Pancreas (tissue), 10 donors: ENCODE measurements around the gene SEL1L2. TPM values are rescaled to one million over a fixed set of nuclear protein-coding genes. Genes with fewer than 3 reads are reported as not detected.
A peak's percentile ranks its signal among the peaks of the same experiment; 100 is the strongest.

Experiments
- ATAC-seq, 4 donors: fragments of 200-7000 bp; cut with Tn5 transposase; one replicate each; pipeline versions ENCODE4 v1.8.0 to v1.9.1; 2020; ENCODE audit warnings: mild to moderate bottlenecking in 4 of 4, moderate library complexity in 4 of 4
- DNase-seq, 6 donors: peaks; one replicate each; pipeline ENCODE4 v3.0.0-alpha.2; 2020
- FAIRE-seq: peaks from 2 replicates; lab custom pipeline; 2012; peaks lifted over from hg19 to GRCh38; lab: Jason Lieb, UNC
- H3K27ac ChIP-seq, 4 donors: fragments of 200-600 bp; sonication (generic); 1 replicate in 3 of 4; 2 replicates in 1 of 4; pipeline versions ENCODE4 v1.5.0 to v1.8.0; 2020
- H3K27me3 ChIP-seq, 4 donors: fragments of 200-600 bp; one replicate each; pipeline ENCODE4 v1.8.0; 2021
- H3K36me3 ChIP-seq, 3 donors: fragments of 200-600 bp; sonication (generic) in 1 of 3; one replicate each; pipeline versions ENCODE4 v1.5.0 to v1.8.0; 2020 to 2021
- H3K4me1 ChIP-seq, 3 donors: fragments of 200-600 bp; one replicate each; pipeline ENCODE4 v1.8.0; 2021
- H3K4me3 ChIP-seq, 4 donors: fragments of 200-600 bp; sonication (generic) in 2 of 4; one replicate each; pipeline versions ENCODE4 v1.5.0 to v1.8.0; 2020 to 2021
- H3K9me3 ChIP-seq, 4 donors: fragments of 200-600 bp; one replicate each; pipeline ENCODE4 v1.8.0; 2021
- WGBS, 2 donors: extraction: QIAGEN DNeasy Blood & Tissue Kit; methylation state at CpG; one replicate each; pipeline ENCODE4 v1.1.7; 2013; 5-methylcytosine and 5-hydroxymethylcytosine counted together
- intact Hi-C, 3 donors: fragments of 100-400 bp; cut with DNase I; formaldehyde crosslinking; loops; one replicate each; pipeline versions ENCODE4 v1.11.1 to v1.14.2; 2022
- polyA plus RNA-seq, 2 donors: library from polyadenylated mRNA; stranded (reverse); fragments of 200-250 nt; gene quantifications; one replicate each; pipeline ENCODE4 v1.2.3, GENCODE V29; 2013
- total RNA-seq, 6 donors: library from RNA; stranded (reverse); fragmentation: NEBNext Ultra II Directional in 4 of 6; extraction: Animal tissue kit (Norgen Biotek cat#: 25700) in 4 of 6; gene quantifications; one replicate each; pipeline versions ENCODE4 v1.2.1 to v1.2.4, GENCODE V29; 2021 to 2023
- TF ChIP-seq, protein P1 (sequence below), 4 donors: fragments of 200-600 bp; sonication (generic) in 3 of 4; IDR thresholded peaks; one replicate each; pipeline versions ENCODE4 v1.5.0 to v1.8.0; 2021; ENCODE audit warnings: antibody characterized with exemption in 4 of 4
- donor health status: healthy with polysubstance abuse.
- donor health status: DM: no; HTN: no; CAD: no; lungs with moderate emphysema.
- donor health status: DM: no; HTN: no; CAD: no.
- donor health status: control.
- donor health status: control.
- donor health status: Bipolar disorder and iron deficiency.
- donor health status: DM: yes; HTN: yes; CAD: no.
- donor health status: DM: no; HTN: no; CAD: no.
- donor health status: DM: no; HTN: no; CAD: no.
- donor health status: DM: yes; HTN: yes; CAD: no.

Gene SEL1L2
- total and polyA plus RNA-seq, 8 donors, result 0.46 TPM; not detected in 7

DNA sequence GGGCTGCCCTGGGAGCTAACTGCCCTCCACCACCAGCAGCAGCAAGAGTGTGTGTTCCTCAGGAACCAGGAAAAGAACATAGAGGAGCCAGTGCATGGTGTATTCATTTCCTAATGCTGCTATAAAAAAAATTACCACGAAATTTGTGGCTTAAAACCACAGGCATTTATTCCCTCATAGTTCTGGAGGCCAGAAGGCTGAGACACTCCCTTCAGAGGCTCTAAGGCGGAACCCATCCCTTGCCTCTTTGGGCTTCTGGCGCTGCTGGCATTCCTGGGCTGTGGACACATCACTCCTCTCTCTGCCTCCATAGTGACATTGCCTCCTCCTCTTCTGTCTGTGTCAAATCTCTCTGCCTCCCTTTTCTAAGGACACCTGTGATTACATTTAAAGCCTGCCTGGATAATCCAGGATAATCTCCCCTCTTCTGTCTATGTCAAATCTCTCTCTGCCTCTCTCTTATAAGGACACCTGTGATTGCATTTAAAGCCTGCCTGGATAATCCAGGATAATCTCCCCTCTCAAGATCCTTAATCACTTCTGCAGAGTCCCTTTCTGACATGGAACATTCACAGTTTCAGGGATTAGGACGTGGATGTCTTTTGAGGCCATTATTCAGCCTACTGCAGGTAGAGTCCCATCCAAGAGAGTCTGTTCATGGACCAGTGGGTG lies 150.9 kb downstream of the SEL1L2 start:
- H3K4me1 ChIP-seq, result no peaks in the 10 kb centered on the region
- intact Hi-C loops, result no loop called here
- WGBS, 2 donors, result 51 to 66% methylated on average over 4 of the region's 4 CpGs
- no peaks in the 10 kb centered on the region for H3K36me3 ChIP-seq
- no peaks in the 10 kb centered on the region for H3K9me3 ChIP-seq
- ATAC-seq (peak in 2 of 4 donors; percentile 24 to 46), DNase-seq (no peak), FAIRE-seq (no peak)
- TF ChIP-seq, protein P1, sequence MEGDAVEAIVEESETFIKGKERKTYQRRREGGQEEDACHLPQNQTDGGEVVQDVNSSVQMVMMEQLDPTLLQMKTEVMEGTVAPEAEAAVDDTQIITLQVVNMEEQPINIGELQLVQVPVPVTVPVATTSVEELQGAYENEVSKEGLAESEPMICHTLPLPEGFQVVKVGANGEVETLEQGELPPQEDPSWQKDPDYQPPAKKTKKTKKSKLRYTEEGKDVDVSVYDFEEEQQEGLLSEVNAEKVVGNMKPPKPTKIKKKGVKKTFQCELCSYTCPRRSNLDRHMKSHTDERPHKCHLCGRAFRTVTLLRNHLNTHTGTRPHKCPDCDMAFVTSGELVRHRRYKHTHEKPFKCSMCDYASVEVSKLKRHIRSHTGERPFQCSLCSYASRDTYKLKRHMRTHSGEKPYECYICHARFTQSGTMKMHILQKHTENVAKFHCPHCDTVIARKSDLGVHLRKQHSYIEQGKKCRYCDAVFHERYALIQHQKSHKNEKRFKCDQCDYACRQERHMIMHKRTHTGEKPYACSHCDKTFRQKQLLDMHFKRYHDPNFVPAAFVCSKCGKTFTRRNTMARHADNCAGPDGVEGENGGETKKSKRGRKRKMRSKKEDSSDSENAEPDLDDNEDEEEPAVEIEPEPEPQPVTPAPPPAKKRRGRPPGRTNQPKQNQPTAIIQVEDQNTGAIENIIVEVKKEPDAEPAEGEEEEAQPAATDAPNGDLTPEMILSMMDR (IDR thresholded peaks at IDR 0.05), result no peak
- H3K27ac ChIP-seq, result no peak overlapping the region
- no peak overlapping the region for H3K4me3 ChIP-seq
- H3K27me3 ChIP-seq, result no peaks in the 10 kb centered on the region

DNA sequence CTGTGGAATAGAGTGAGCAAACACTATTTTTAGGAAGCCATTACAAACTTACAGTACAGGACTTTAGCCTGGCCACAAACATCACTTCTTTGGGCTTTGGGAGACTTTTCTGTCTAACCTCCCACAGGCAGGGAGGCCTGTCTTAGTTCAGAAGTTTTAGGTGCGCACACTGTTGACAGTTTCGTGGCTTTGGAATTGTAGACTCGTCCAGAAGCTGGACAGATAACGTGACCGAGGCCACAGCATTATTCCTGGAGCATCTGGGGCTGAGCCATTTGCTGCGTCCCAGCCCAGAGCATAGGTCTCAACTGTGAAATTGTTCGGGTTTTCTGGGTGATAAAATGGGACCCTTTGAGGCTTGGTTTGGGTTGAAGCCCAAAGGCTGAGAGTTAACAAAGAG lies 151.8 kb downstream of the SEL1L2 start:
- DNase-seq (no peak), ATAC-seq (no peak), FAIRE-seq (no peak)
- Histone ChIP-seq H3K27ac (no peak overlapping the region), H3K27me3 (no peaks in the 10 kb centered on the region), H3K36me3 (no peaks in the 10 kb centered on the region), H3K4me3 (no peak overlapping the region), H3K9me3 (no peaks in the 10 kb centered on the region), H3K4me1 (no peaks in the 10 kb centered on the region)
- intact Hi-C loops, result no loop called here
- WGBS, 2 donors, result 59 to 75% methylated on average over 7 of the region's 7 CpGs
- TF ChIP-seq, protein P1 (IDR thresholded peaks at IDR 0.05), result no peak

GRCh38 chr20:13831476-13831875 lies 158.9 kb downstream of the SEL1L2 start:
- no peaks in the 10 kb centered on the region for H3K9me3 ChIP-seq
- no peak for FAIRE-seq
- H3K4me1 ChIP-seq, result no peaks in the 10 kb centered on the region
- no peak for DNase-seq
- no peak overlapping the region for H3K4me3 ChIP-seq
- TF ChIP-seq, protein P1 (IDR thresholded peaks at IDR 0.05), result no peak
- H3K36me3 ChIP-seq, result no peaks in the 10 kb centered on the region
- intact Hi-C loops, result no loop called here
- no peak for ATAC-seq
- H3K27me3 ChIP-seq, result no peaks in the 10 kb centered on the region
- no peak overlapping the region for H3K27ac ChIP-seq
- 91 to 93% methylated on average over 3 of the region's 3 CpGs for WGBS, 2 donors

DNA sequence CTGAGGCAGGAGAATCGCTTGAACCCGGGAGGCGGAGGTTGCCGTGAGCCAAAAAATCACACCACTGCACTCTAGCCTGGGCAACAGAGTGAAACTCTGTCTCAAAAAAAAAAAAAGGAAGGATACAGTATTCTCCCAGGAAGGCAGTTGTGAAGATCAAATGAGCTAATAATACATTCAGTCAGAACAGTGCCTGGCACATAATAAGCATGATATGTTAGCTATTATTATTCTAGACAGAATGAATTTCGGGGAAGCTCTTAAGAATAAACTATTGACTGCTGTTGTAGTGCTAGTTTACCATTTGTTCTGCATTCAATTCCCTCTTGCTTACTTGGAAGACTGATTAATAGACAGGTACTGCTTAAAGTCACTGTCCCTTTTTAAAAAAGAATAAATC lies 164.9 kb downstream of the SEL1L2 start:
- no peak for ATAC-seq
- 81 to 83% methylated on average over 4 to 5 of the region's 5 CpGs for WGBS, 2 donors

DNA sequence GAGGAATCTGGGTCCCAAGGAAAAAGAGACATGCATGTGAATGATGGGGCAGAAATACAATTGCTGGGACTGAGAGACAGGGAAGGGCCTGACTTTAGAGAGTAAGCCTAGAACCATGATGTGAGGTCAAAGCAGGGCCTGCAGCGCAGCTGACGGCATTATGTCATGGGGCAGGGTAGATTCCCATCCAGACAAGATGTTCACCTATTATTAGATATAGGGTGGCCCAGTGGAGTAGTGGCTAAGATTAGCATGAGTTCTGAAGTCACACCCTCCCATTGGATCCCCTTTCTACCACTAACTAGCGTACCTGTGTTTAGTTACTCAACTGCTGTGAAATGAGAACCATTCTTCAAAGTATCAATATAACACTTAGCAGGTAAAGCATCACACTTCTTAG lies 166.0 kb downstream of the SEL1L2 start:
- no peak for DNase-seq
- Histone ChIP-seq H3K4me1 (peaks cover 0 to 4% (median 2%) of the 10 kb centered on the region in 3 donors), H3K27ac (no peak overlapping the region), H3K4me3 (no peak overlapping the region), H3K9me3 (no peaks in the 10 kb centered on the region), H3K27me3 (no peaks in the 10 kb centered on the region), H3K36me3 (no peaks in the 10 kb centered on the region)
- ATAC-seq, result no peak
- intact Hi-C loops, result no loop called here
- no peak for FAIRE-seq
- 88 to 93% methylated on average over 3 of the region's 3 CpGs for WGBS, 2 donors
- TF ChIP-seq, protein P1 (IDR thresholded peaks at IDR 0.05), result no peak

More for the DNA sequence above, 164.9 kb downstream of the SEL1L2 start:
- TF ChIP-seq, protein P1 (IDR thresholded peaks at IDR 0.05), result no peak
- Histone ChIP-seq H3K27me3 (no peaks in the 10 kb centered on the region), H3K27ac (no peak overlapping the region), H3K9me3 (no peaks in the 10 kb centered on the region), H3K4me3 (no peak overlapping the region), H3K4me1 (no peaks in the 10 kb centered on the region), H3K36me3 (no peaks in the 10 kb centered on the region)
- FAIRE-seq (no peak), DNase-seq (no peak)
- intact Hi-C loops, result no loop called here
